ENCODE measurements around the gene CTBP2.

DNA sequence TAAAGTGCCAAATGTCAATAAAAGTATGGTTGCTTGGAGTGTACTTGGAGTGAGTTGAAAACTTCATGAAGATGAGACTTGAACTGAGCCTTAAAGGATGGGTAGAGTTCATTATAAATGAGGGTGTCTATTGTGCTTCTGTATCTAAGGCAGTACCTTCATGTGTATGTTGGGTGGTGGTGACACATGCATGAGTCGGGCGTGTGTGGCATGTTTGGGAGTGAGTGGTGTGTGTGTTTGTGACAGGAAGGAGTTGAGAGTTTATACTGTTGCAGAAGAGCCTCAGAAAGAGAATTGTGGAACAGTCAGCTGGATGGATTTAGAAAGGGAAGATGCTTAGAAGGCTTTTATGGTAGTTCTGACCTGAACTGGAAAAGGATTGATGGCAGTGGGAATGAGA lies 224.4 kb downstream of the CTBP2 start:
- no peak for TF ChIP-seq NR1H2 (CRISPR knock-in tag; IDR thresholded peaks at IDR 0.05; ENCODE audit: borderline replicate concordance, low read depth)
- no peak for TF ChIP-seq ZNF124 (CRISPR knock-in tag; IDR thresholded peaks at IDR 0.05)
- no peak for TF ChIP-seq NFYB (CRISPR knock-in tag; IDR thresholded peaks at IDR 0.05)
- no peak for TF ChIP-seq RXRA (CRISPR knock-in tag; IDR thresholded peaks at IDR 0.05)

Measured in HepG2 (cell line).